H1 (cell line): ENCODE data around the gene TSSC4. TPM values are rescaled to one million over a fixed set of nuclear protein-coding genes. Genes with fewer than 3 reads are reported as not detected.

ENCODE experiments used
- CHD1 ChIP-seq: IDR thresholded peaks from 2 replicates; pipeline ENCODE4 v1.6.1; 2012; ENCODE audit warnings: low read depth, low read length, improper control_type of control experiment
- SUZ12 ChIP-seq: fragments of 200-600 bp; sonication (generic); IDR thresholded peaks from 2 replicates; pipeline ENCODE4 v1.6.1; 2012; ENCODE audit warnings: mild to moderate bottlenecking, inconsistent platforms, low read length, moderate library complexity, mixed read lengths
- polyA plus RNA-seq, 7 experiments: library from polyadenylated mRNA; depleted of rRNA in 3 of 7; stranded (reverse) in 5 of 7; unstranded in 2 of 7; fragments of >200 nt in 5 of 7; fragments of 200-250 nt in 2 of 7; gene quantifications; 1 replicate in 5 of 7; 2 replicates in 1 of 7; 4 replicates in 1 of 7; pipeline versions ENCODE4 v1.2.1 to v1.2.3, GENCODE V29; 2011 to 2013; ENCODE audit warnings: missing spikeins in 2 of 7, mixed read lengths in 2 of 7
- total RNA-seq: library from RNA; stranded (reverse); fragmentation: NEBNext Ultra II Directional; extraction: Animal tissue kit (Norgen Biotek cat#: 25700); gene quantifications from 2 replicates; pipeline ENCODE4 v1.2.1, GENCODE V29; 2021

The TSSC4 gene
- total and polyA plus RNA-seq, 2 of the 8 experiments (the other 6 are each of a cell fraction or from before 2014, with no cell fraction given), result 34.0 to 39.3 TPM

GRCh38 chr11:2397005-2397404 lies 3.5 kb upstream of the TSSC4 start (continued):
- TF ChIP-seq SUZ12 (no peak), CHD1 (no peak)
